Urothelium cell line (cell line): ENCODE results near the gene BIVM.

ENCODE experiments used
- DNase-seq: peaks from one replicate; pipeline ENCODE4 v3.0.0; 2011; ENCODE audit warnings: low spot score, mixed read lengths
- FAIRE-seq: peaks from 2 replicates; lab custom pipeline; 2011; peaks lifted over from hg19 to GRCh38; lab: Jason Lieb, UNC

Gene BIVM

GRCh38 chr13:102784483-102784882 is 14.4 kb upstream of the BIVM start:
- DNase-seq (no peak), FAIRE-seq (no peak)

GRCh38 chr13:102788683-102789082 is 10.2 kb upstream of the BIVM start:
- no peak for FAIRE-seq
- DNase-seq, result no peak

- DNase-seq (no peak), FAIRE-seq (no peak)
These were observed 6.5 kb upstream of the BIVM start for GRCh38 chr13:102792396-102792795.

GRCh38 chr13:102793611-102794355 is 5.1 kb upstream of the BIVM start:
- FAIRE-seq (no peak), DNase-seq (no peak)

GRCh38 chr13:102799426-102800144 is 666 bp downstream of the BIVM start:
- no peak for FAIRE-seq

GRCh38 chr13:102800145-102801041 is 1.5 kb downstream of the BIVM start:
- FAIRE-seq, result no peak
- DNase-seq, result peak; percentile 80

More at GRCh38 chr13:102799426-102800144, 666 bp downstream of the BIVM start:
- DNase-seq, result peak; percentile 14

- no peak for FAIRE-seq
These were observed 6.8 kb downstream of the BIVM start for GRCh38 chr13:102805680-102806079.

GRCh38 chr13:102807699-102808098 is 8.8 kb downstream of the BIVM start:
- FAIRE-seq (no peak), DNase-seq (no peak)

More at GRCh38 chr13:102805680-102806079, 6.8 kb downstream of the BIVM start:
- DNase-seq, result no peak

- peak; percentile 5 for DNase-seq
- FAIRE-seq, result no peak
These were observed 13.8 kb downstream of the BIVM start for GRCh38 chr13:102812611-102813287.

- DNase-seq, result no peak
- no peak for FAIRE-seq
These were observed 15.2 kb downstream of the BIVM start for GRCh38 chr13:102814025-102814607.

- no peak for DNase-seq
- no peak for FAIRE-seq
These were observed 15.9 kb downstream of the BIVM start for GRCh38 chr13:102814793-102815192.

- FAIRE-seq (no peak), DNase-seq (no peak)
These were observed 16.9 kb downstream of the BIVM start for GRCh38 chr13:102815788-102816187.

GRCh38 chr13:102816708-102817107 is 17.8 kb downstream of the BIVM start:
- DNase-seq, result no peak
- FAIRE-seq, result no peak

- FAIRE-seq, result no peak
- DNase-seq, result no peak
These were observed 18.3 kb downstream of the BIVM start for GRCh38 chr13:102817241-102817640.

GRCh38 chr13:102817907-102818306 is 19.0 kb downstream of the BIVM start:
- FAIRE-seq (no peak), DNase-seq (no peak)

- DNase-seq, result no peak
- no peak for FAIRE-seq
These were observed 26.5 kb downstream of the BIVM start for GRCh38 chr13:102825400-102825799.

GRCh38 chr13:102825921-102826706 is 27.2 kb downstream of the BIVM start:
- peak; percentile 4 for DNase-seq
- FAIRE-seq, result no peak

GRCh38 chr13:102830646-102831045 is 31.7 kb downstream of the BIVM start:
- no peak for DNase-seq
- no peak for FAIRE-seq

GRCh38 chr13:102836471-102836870 is 37.6 kb downstream of the BIVM start:
- DNase-seq (no peak), FAIRE-seq (no peak)
